ENCODE results near the gene TAS1R1. TPM values are rescaled to one million over a fixed set of nuclear protein-coding genes. Genes with fewer than 3 reads are reported as not detected.

The TAS1R1 gene
- total and polyA plus RNA-seq, 2 experiments from 2014 or later = not detected

DNA sequence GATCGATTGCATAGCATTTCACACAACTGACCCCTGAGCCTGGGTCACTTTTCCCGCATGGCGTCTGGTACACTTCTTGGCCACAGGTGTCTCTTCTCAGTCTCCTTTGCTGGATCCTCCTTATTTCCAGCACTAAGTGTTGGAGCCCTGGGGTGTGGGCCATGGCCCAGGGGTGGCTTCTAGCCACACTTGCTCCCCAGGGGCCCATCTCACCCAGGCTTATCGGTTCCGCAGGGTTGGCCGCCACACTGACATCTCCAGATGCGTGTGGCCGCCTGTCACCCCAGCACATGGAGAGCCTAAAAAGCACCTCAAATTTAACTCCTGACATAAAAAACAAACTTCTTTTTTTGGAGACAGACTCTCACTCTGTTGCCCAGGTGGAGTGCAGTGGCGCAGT lies 71.9 kb downstream of the TAS1R1 start:
- H3K36me3 ChIP-seq (ENCODE audit: low read depth) = 0 out of 2 replicates have a peak, but pooled peaks cover 4% of the 10 kb centered on the region
- H3K27ac ChIP-seq = no peak overlapping the region
- H4K20me1 ChIP-seq (ENCODE audit: insufficient read depth) = no peaks in the 10 kb centered on the region
- peaks cover 61% of the 10 kb centered on the region for H3K79me2 ChIP-seq (ENCODE audit: insufficient read depth)
- peaks cover 26% of the 10 kb centered on the region for H3F3A ChIP-seq (ENCODE audit: insufficient read depth)
- WGBS, 2 experiments (ENCODE audit: low coverage in 1 of 2, low lambda C conversion rate in 2 of 2, missing lambda C conversion rate in 2 of 2) = 96 to 98% methylated on average over 9 of the region's 9 CpGs
- TF ChIP-seq EZH2 (IDR thresholded peaks at IDR 0.05; ENCODE audit: insufficient read depth, poor library complexity, severe bottlenecking) = no peak
- no peaks in the 10 kb centered on the region for H3K9me2 ChIP-seq (ENCODE audit: insufficient read depth)
- H3K9ac ChIP-seq = no peak overlapping the region
- no peaks in the 10 kb centered on the region for H3K27me3 ChIP-seq (replicated peaks; ENCODE audit: insufficient read depth)
- H3K4me2 ChIP-seq (ENCODE audit: unreplicated experiment) = no peak overlapping the region
- no peak for DNase-seq
- no peak overlapping the region for H3K4me3 ChIP-seq
- in situ Hi-C loops (cut with MboI) = no loop called here
- no peaks in the 10 kb centered on the region for H3K9me3 ChIP-seq (ENCODE audit: low read depth)
- H3K4me1 ChIP-seq (ENCODE audit: insufficient read depth) = no peaks in the 10 kb centered on the region
- H2AFZ ChIP-seq = no peak overlapping the region

- Histone ChIP-seq H3K36me3 (ENCODE audit: low read depth) (0 out of 2 replicates have a peak, but pooled peaks cover 4% of the 10 kb centered on the region), H2AFZ (no peak overlapping the region), H3K4me2 (ENCODE audit: unreplicated experiment) (no peak overlapping the region), H3K9me3 (ENCODE audit: low read depth) (no peaks in the 10 kb centered on the region), H3K79me2 (ENCODE audit: insufficient read depth) (peaks cover 52% of the 10 kb centered on the region), H3K4me3 (no peak overlapping the region), H3K4me1 (ENCODE audit: insufficient read depth) (no peaks in the 10 kb centered on the region), H3K27ac (no peak overlapping the region), H3F3A (ENCODE audit: insufficient read depth) (peaks cover 17% of the 10 kb centered on the region), H3K9ac (no peak overlapping the region), H3K27me3 (replicated peaks; ENCODE audit: insufficient read depth) (no peaks in the 10 kb centered on the region), H4K20me1 (ENCODE audit: insufficient read depth) (no peaks in the 10 kb centered on the region), H3K9me2 (ENCODE audit: insufficient read depth) (no peaks in the 10 kb centered on the region)
- TF ChIP-seq EZH2phosphoT487 (IDR thresholded peaks at IDR 0.05; ENCODE audit: insufficient read depth, low read depth) (no peak), EZH2 (IDR thresholded peaks at IDR 0.05; ENCODE audit: insufficient read depth, poor library complexity, severe bottlenecking) (no peak)
- in situ Hi-C loops (cut with MboI) = no loop called here
- no peak for DNase-seq
- WGBS, 2 experiments (ENCODE audit: low coverage in 1 of 2, low lambda C conversion rate in 2 of 2, missing lambda C conversion rate in 2 of 2) = 91 to 93% methylated on average over 21 of the region's 21 CpGs
These were observed 72.9 kb downstream of the TAS1R1 start for GRCh38 chr1:6627841-6628545.

DNA sequence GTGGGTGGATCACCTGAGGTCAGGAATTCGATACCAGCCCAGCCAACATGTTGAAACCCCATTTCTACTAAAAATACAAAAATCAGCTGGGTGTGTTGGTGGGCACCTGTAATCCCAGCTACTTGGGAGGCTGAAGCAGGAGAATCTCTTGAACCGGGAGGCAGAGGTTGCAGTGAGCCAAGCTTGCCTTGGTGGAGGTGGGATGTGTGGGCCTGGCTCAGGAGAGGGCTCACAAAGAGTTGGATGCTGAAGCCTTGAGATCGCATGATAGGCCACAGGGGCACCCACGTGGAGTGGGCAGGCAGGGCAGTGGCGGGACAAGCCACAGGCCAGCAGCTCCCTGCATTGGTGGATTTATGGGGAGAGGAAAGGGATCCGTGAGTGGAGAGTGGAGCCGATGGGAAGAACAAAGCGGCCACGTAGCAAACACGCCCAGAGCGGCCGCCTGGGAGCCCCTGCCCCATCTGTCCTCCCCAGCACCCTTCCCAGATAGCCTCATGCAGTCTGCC lies 73.9 kb downstream of the TAS1R1 start:
- whole genome bisulfite sequencing, 2 experiments (ENCODE audit: low coverage in 1 of 2, low lambda C conversion rate in 2 of 2, missing lambda C conversion rate in 2 of 2) = 86 to 87% methylated on average over 12 of the region's 12 CpGs
- H3K27ac ChIP-seq = no peak overlapping the region

More for the DNA sequence above, 73.9 kb downstream of the TAS1R1 start:
- H3K27me3 ChIP-seq (replicated peaks; ENCODE audit: insufficient read depth) = no peaks in the 10 kb centered on the region
- no peak for TF ChIP-seq EZH2 (IDR thresholded peaks at IDR 0.05; ENCODE audit: insufficient read depth, poor library complexity, severe bottlenecking)
- no peak for TF ChIP-seq EZH2phosphoT487 (IDR thresholded peaks at IDR 0.05; ENCODE audit: insufficient read depth, low read depth)
- no peaks in the 10 kb centered on the region for H3K9me2 ChIP-seq (ENCODE audit: insufficient read depth)
- in situ Hi-C loops (cut with MboI) = no loop called here
- no peaks in the 10 kb centered on the region for H3K9me3 ChIP-seq (ENCODE audit: low read depth)
- no peak overlapping the region for H3K9ac ChIP-seq
- no peak for DNase-seq
- H3F3A ChIP-seq (ENCODE audit: insufficient read depth) = peaks cover 7% of the 10 kb centered on the region
- H3K4me3 ChIP-seq = no peak overlapping the region
- H2AFZ ChIP-seq = no peak overlapping the region
- no peak overlapping the region for H3K4me2 ChIP-seq (ENCODE audit: unreplicated experiment)
- H4K20me1 ChIP-seq (ENCODE audit: insufficient read depth) = no peaks in the 10 kb centered on the region
- peaks cover 4% of the 10 kb centered on the region; the same call in 1 of the 2 replicates for H3K36me3 ChIP-seq (ENCODE audit: low read depth)
- peaks cover 41% of the 10 kb centered on the region for H3K79me2 ChIP-seq (ENCODE audit: insufficient read depth)
- H3K4me1 ChIP-seq (ENCODE audit: insufficient read depth) = no peaks in the 10 kb centered on the region

Small RNA genes within 50 kb of the gene (small RNA-seq; reads per million reads assigned to genes)
- not detected for gene RNU6-731P (ENCODE audit: low read depth, low replicate concordance)

Other genes starting within 250 kb of the TAS1R1 start
- gene ACOT7, start 161.5 kb upstream of the TAS1R1 start, total RNA-seq (2014; rRNA removed; shearing (Covaris generic)) = 20.0 and 25.7 TPM in 2 replicates
- 74.7 and 79.2 TPM in 2 replicates for gene ACOT7, start 161.5 kb upstream of the TAS1R1 start, polyA plus RNA-seq (2016; fragmentation: Nextera tagmentation; extraction: Ambion mirVana)
- gene HES2, start 135.4 kb upstream of the TAS1R1 start, total RNA-seq (2014; rRNA removed; shearing (Covaris generic)) = not detected in 2 replicates
- gene HES2, start 135.4 kb upstream of the TAS1R1 start, polyA plus RNA-seq (2016; fragmentation: Nextera tagmentation; extraction: Ambion mirVana) = not detected in 2 replicates
- not detected in 2 replicates for gene ESPN, start 130.5 kb upstream of the TAS1R1 start, total RNA-seq (2014; rRNA removed; shearing (Covaris generic))
- gene ESPN, start 130.5 kb upstream of the TAS1R1 start, polyA plus RNA-seq (2016; fragmentation: Nextera tagmentation; extraction: Ambion mirVana) = not detected in 2 replicates
- gene TNFRSF25, start 89.1 kb upstream of the TAS1R1 start, total RNA-seq (2014; rRNA removed; shearing (Covaris generic)) = 5.6 and 12.1 TPM in 2 replicates
- 2.5 and 3.1 TPM in 2 replicates for gene TNFRSF25, start 89.1 kb upstream of the TAS1R1 start, polyA plus RNA-seq (2016; fragmentation: Nextera tagmentation; extraction: Ambion mirVana)
- gene PLEKHG5, start 63.6 kb upstream of the TAS1R1 start, total RNA-seq (2014; rRNA removed; shearing (Covaris generic)) = 7.0 and 7.6 TPM in 2 replicates
- gene PLEKHG5, start 63.6 kb upstream of the TAS1R1 start, polyA plus RNA-seq (2016; fragmentation: Nextera tagmentation; extraction: Ambion mirVana) = 2.0 and 2.8 TPM in 2 replicates
- gene NOL9, start 794 bp upstream of the TAS1R1 start, total RNA-seq (2014; rRNA removed; shearing (Covaris generic)) = 16.6 and 27.8 TPM in 2 replicates
- 13.0 and 15.7 TPM in 2 replicates for gene NOL9, start 794 bp upstream of the TAS1R1 start, polyA plus RNA-seq (2016; fragmentation: Nextera tagmentation; extraction: Ambion mirVana)
- gene ZBTB48, start 24.7 kb downstream of the TAS1R1 start, total RNA-seq (2014; rRNA removed; shearing (Covaris generic)) = 16.4 and 31.7 TPM in 2 replicates
- gene ZBTB48, start 24.7 kb downstream of the TAS1R1 start, polyA plus RNA-seq (2016; fragmentation: Nextera tagmentation; extraction: Ambion mirVana) = 11.2 and 15.4 TPM in 2 replicates
- gene KLHL21, start 47.6 kb downstream of the TAS1R1 start, total RNA-seq (2014; rRNA removed; shearing (Covaris generic)) = 39.3 and 52.9 TPM in 2 replicates
- gene KLHL21, start 47.6 kb downstream of the TAS1R1 start, polyA plus RNA-seq (2016; fragmentation: Nextera tagmentation; extraction: Ambion mirVana) = 16.6 and 17.7 TPM in 2 replicates
- 21.3 and 21.5 TPM in 2 replicates for gene PHF13, start 58.4 kb downstream of the TAS1R1 start, total RNA-seq (2014; rRNA removed; shearing (Covaris generic))
- gene PHF13, start 58.4 kb downstream of the TAS1R1 start, polyA plus RNA-seq (2016; fragmentation: Nextera tagmentation; extraction: Ambion mirVana) = 11.2 and 11.6 TPM in 2 replicates
- gene THAP3, start 69.6 kb downstream of the TAS1R1 start, total RNA-seq (2014; rRNA removed; shearing (Covaris generic)) = 14.5 and 18.8 TPM in 2 replicates
- 19.0 and 19.5 TPM in 2 replicates for gene THAP3, start 69.6 kb downstream of the TAS1R1 start, polyA plus RNA-seq (2016; fragmentation: Nextera tagmentation; extraction: Ambion mirVana)
- gene DNAJC11, start 146.5 kb downstream of the TAS1R1 start, total RNA-seq (2014; rRNA removed; shearing (Covaris generic)) = 23.4 and 28.9 TPM in 2 replicates
- gene DNAJC11, start 146.5 kb downstream of the TAS1R1 start, polyA plus RNA-seq (2016; fragmentation: Nextera tagmentation; extraction: Ambion mirVana) = 40.6 and 46.9 TPM in 2 replicates
- 50.1 and 86.8 TPM in 2 replicates for gene CAMTA1, start 230.1 kb downstream of the TAS1R1 start, total RNA-seq (2014; rRNA removed; shearing (Covaris generic))
- 159 and 165 TPM in 2 replicates for gene CAMTA1, start 230.1 kb downstream of the TAS1R1 start, polyA plus RNA-seq (2016; fragmentation: Nextera tagmentation; extraction: Ambion mirVana)